ENCODE measurements around the gene EEF1AKMT1.

Gene EEF1AKMT1

DNA sequence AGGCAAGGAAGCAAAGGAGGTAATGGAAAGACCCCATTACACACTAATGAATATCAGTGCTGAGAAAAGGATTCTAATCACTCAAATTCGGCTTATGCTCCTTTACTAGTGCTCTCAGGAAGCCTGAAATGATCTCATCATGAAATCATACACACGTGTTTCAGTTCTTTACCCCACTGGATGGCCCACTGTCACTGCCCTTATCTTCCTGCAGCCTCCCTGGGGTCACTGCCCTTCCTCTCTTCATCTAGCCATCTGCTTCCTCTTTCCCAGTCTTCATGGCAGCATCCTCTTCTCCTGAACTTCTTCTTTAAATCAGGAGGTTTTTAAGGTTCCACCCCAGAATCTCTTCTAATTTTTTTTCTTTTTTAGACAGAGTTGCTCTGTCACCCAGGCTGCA is 27.9 kb upstream of the EEF1AKMT1 start:
- no peak overlapping the region for H3K9ac ChIP-seq (ENCODE audit: low read length)
- peaks cover 54% of the 10 kb centered on the region for H3K36me3 ChIP-seq (ENCODE audit: control insufficient read depth, insufficient read depth, low read length)
- H3K4me3 ChIP-seq (ENCODE audit: low read depth, low read length): no peak overlapping the region
- H3K9me3 ChIP-seq (ENCODE audit: control insufficient read depth, insufficient read depth, low read depth, low read length): no peaks in the 10 kb centered on the region
- no peaks in the 10 kb centered on the region for H3K27me3 ChIP-seq (ENCODE audit: control insufficient read depth, insufficient read depth, low read length)
- H3K27ac ChIP-seq (ENCODE audit: low read depth, low read length): no peak overlapping the region
- no peaks in the 10 kb centered on the region for H3K4me1 ChIP-seq (ENCODE audit: control insufficient read depth, insufficient read depth, low read length)

DNA sequence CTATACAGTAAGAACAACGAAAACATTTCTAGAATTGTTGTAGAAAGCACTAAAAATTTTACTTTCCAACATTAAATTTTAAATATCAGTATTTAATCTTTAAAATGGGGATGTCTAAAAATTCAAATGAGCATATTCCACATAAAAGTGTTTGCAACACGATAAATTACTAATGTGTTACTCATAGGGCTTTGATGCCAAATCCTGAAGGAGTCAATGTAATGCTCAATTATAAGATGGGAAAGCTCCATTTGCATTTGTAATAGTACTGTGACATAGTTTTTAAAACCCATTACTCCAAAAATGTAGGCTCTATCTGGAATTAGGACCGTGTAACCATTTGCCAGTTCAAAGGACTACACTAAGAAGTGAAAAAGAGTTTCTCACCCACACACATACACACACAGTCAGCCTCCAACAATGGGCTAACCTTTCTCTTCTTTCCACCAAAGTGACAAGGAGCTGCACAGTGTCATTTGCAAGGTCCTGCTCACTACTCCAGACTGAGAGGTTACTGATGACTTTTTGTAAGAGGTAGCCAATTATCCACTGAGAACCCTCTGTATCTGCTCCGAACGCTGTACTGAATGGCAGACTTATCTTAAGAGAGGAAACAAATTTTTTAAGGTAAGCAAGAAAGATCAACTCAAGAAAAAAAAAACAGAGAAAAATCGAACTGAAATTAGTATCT is 26.1 kb upstream of the EEF1AKMT1 start:
- Histone ChIP-seq H3K36me3 (ENCODE audit: control insufficient read depth, insufficient read depth, low read length) (peaks cover 64% of the 10 kb centered on the region), H3K9me3 (ENCODE audit: control insufficient read depth, insufficient read depth, low read depth, low read length) (no peaks in the 10 kb centered on the region), H3K9ac (ENCODE audit: low read length) (no peak overlapping the region), H3K27ac (ENCODE audit: low read depth, low read length) (no peak overlapping the region), H3K4me3 (ENCODE audit: low read depth, low read length) (no peak overlapping the region), H3K27me3 (ENCODE audit: control insufficient read depth, insufficient read depth, low read length) (no peaks in the 10 kb centered on the region), H3K4me1 (ENCODE audit: control insufficient read depth, insufficient read depth, low read length) (no peaks in the 10 kb centered on the region)

DNA sequence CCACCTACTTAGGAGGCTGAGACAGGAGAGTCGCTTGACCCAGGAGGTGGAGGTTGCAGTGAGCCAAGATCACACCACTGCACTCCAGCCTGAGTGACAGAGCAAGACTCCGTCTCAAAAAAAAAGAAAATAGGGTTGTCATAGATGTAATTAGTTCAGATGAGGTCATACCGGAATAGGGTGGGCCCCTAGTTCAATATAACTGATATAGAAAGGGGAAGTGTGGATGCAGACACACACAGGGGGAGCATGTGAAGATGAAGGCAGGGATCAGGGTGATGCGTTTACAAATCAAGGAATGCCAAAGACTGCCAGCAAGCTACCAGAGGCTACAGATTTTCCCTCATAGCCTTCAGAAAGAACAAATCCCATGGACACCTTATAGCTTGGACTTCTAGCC is 24.3 kb upstream of the EEF1AKMT1 start:
- Histone ChIP-seq H3K9me3 (ENCODE audit: control insufficient read depth, insufficient read depth, low read depth, low read length) (no peaks in the 10 kb centered on the region), H3K27ac (ENCODE audit: low read depth, low read length) (no peak overlapping the region), H3K9ac (ENCODE audit: low read length) (no peak overlapping the region), H3K27me3 (ENCODE audit: control insufficient read depth, insufficient read depth, low read length) (no peaks in the 10 kb centered on the region), H3K36me3 (ENCODE audit: control insufficient read depth, insufficient read depth, low read length) (peaks cover 78% of the 10 kb centered on the region), H3K4me3 (ENCODE audit: low read depth, low read length) (no peak overlapping the region), H3K4me1 (ENCODE audit: control insufficient read depth, insufficient read depth, low read length) (no peaks in the 10 kb centered on the region)

DNA sequence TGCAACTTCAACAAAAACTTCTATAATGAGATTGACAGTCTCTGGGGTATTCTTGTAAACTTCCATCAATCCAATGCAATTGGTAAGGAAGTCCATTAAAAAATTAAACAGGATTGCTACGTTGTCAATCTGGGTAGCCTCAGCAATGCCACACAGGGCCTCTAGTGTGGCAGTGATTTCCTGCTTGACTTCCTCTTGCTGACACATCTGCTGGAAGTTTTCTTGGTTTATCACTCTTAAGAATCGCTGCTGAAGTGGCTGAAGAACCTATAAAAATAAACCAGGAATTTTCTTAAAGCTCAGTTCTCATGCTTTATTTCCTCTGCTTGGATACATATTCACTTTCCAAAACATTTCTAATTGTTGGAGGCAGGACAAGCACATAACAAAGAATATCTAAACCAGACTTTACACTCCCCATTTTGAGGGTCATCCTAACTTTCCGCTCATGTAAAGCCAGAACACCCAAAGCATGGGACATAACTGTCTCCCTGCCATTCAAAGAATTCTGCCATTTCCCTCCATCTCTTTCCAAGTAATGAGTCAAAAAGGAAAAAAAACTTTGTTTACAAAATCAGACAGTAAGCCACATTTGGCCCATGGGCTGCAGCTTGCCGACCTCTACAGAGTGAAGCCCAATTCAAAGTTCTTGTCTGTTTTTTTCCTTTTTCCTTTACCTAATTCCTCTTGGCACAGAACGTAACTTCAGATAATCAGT is 23.2 kb upstream of the EEF1AKMT1 start:
- H3K27ac ChIP-seq (ENCODE audit: low read depth, low read length): no peak overlapping the region
- no peak overlapping the region for H3K9ac ChIP-seq (ENCODE audit: low read length)
- H3K4me3 ChIP-seq (ENCODE audit: low read depth, low read length): no peak overlapping the region
- H3K27me3 ChIP-seq (ENCODE audit: control insufficient read depth, insufficient read depth, low read length): no peaks in the 10 kb centered on the region
- H3K36me3 ChIP-seq (ENCODE audit: control insufficient read depth, insufficient read depth, low read length): peaks cover 78% of the 10 kb centered on the region
- no peaks in the 10 kb centered on the region for H3K9me3 ChIP-seq (ENCODE audit: control insufficient read depth, insufficient read depth, low read depth, low read length)
- H3K4me1 ChIP-seq (ENCODE audit: control insufficient read depth, insufficient read depth, low read length): no peaks in the 10 kb centered on the region

DNA sequence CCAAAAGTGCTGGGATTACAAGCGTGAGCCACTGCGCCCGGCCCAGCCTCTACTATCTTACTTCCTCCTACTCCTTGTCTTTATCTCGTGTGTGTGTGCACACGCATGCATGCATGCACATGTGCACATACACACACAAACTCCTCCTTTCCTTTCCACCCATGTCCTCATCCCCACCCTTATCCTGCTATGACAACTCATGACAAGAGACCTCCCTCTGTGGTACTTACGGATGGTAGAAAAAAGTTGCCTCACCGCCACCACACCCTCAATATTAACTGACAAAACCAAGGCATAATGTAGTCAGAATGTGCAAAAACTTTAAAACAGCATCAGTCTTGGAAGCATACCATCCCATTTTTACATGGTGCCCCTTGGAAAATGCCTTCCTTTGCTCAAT is 15.9 kb upstream of the EEF1AKMT1 start:
- H3K9me3 ChIP-seq (ENCODE audit: control insufficient read depth, insufficient read depth, low read depth, low read length): no peaks in the 10 kb centered on the region
- H3K27ac ChIP-seq (ENCODE audit: low read depth, low read length): no peak overlapping the region
- no peaks in the 10 kb centered on the region for H3K27me3 ChIP-seq (ENCODE audit: control insufficient read depth, insufficient read depth, low read length)
- no peaks in the 10 kb centered on the region for H3K4me1 ChIP-seq (ENCODE audit: control insufficient read depth, insufficient read depth, low read length)
- H3K9ac ChIP-seq (ENCODE audit: low read length): no peak overlapping the region
- peaks cover 59% of the 10 kb centered on the region for H3K36me3 ChIP-seq (ENCODE audit: control insufficient read depth, insufficient read depth, low read length)
- H3K4me3 ChIP-seq (ENCODE audit: low read depth, low read length): no peak overlapping the region

DNA sequence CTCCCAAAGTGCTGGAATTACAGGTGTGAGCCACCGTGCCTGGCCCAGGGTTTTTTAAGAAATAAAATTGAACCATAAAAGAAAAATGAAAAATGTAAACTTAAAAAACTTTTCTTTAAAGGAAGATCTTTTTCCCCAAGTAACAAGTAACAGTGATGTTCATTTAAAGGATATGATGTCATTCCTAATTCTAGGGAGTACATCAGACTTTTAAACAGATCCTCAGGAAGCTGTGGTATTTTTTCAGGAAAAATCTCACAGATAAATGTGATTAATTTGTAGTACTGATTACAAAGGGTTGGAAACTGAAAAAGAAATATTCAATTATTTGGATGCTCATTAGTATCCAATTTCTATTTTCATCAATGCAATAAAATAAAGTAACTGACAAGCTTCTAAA is 14.6 kb upstream of the EEF1AKMT1 start:
- Histone ChIP-seq H3K4me3 (ENCODE audit: low read depth, low read length) (no peak overlapping the region), H3K27ac (ENCODE audit: low read depth, low read length) (no peak overlapping the region), H3K4me1 (ENCODE audit: control insufficient read depth, insufficient read depth, low read length) (no peaks in the 10 kb centered on the region), H3K9me3 (ENCODE audit: control insufficient read depth, insufficient read depth, low read depth, low read length) (no peaks in the 10 kb centered on the region), H3K36me3 (ENCODE audit: control insufficient read depth, insufficient read depth, low read length) (peaks cover 57% of the 10 kb centered on the region), H3K9ac (ENCODE audit: low read length) (no peak overlapping the region), H3K27me3 (ENCODE audit: control insufficient read depth, insufficient read depth, low read length) (no peaks in the 10 kb centered on the region)

DNA sequence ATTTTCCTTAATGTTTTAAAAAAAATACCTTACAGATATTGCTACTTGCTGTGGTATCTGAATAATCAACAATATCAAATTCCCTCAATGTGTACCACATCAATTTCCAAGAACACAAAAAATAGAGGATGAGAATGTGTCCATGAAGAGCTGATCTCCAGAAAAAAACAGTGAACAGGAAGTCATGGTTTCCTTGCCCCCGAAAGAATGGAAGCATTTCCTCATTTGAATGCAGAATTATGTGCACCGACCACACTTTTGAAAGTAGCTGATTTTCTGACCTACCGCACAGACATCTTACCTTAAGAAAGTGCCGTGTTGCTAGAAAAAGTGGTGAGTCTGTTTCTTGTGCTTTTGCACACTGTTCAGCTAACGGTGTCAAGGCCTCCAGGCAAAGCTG is 13.4 kb upstream of the EEF1AKMT1 start:
- Histone ChIP-seq H3K9ac (ENCODE audit: low read length) (no peak overlapping the region), H3K36me3 (ENCODE audit: control insufficient read depth, insufficient read depth, low read length) (peaks cover 66% of the 10 kb centered on the region), H3K27me3 (ENCODE audit: control insufficient read depth, insufficient read depth, low read length) (no peaks in the 10 kb centered on the region), H3K9me3 (ENCODE audit: control insufficient read depth, insufficient read depth, low read depth, low read length) (no peaks in the 10 kb centered on the region), H3K4me3 (ENCODE audit: low read depth, low read length) (no peak overlapping the region), H3K27ac (ENCODE audit: low read depth, low read length) (no peak overlapping the region), H3K4me1 (ENCODE audit: control insufficient read depth, insufficient read depth, low read length) (no peaks in the 10 kb centered on the region)

DNA sequence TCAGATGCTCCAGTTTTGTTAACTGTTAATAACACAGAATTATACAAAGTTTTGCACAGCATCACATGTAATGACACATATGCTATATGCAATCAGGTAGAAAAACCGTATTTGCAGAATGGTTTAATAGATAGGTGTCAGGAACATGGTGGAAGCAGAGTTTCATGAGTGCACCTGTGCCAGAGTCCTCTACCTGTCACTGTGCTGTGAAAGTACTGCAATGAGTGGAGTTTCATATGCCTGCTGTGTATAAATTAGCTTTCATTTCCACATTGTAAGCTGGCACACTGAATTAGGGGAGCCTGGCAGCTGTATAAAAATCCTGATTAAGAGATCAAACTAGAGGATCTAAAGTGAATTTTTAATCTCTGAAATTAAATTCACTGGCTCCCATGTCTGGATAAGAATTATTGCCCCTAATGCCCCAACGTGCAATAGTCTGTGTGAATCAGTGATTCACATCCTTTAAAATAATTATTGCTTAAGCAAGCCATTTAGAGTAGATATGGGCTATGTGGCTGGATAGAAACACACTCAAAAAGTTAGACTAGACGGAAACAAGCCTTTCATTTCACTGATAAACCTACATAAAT is 8.5 kb upstream of the EEF1AKMT1 start:
- H3K9me3 ChIP-seq (ENCODE audit: control insufficient read depth, insufficient read depth, low read depth, low read length): no peaks in the 10 kb centered on the region
- no peak overlapping the region for H3K4me3 ChIP-seq (ENCODE audit: low read depth, low read length)
- H3K27me3 ChIP-seq (ENCODE audit: control insufficient read depth, insufficient read depth, low read length): no peaks in the 10 kb centered on the region
- no peak overlapping the region for H3K9ac ChIP-seq (ENCODE audit: low read length)
- H3K4me1 ChIP-seq (ENCODE audit: control insufficient read depth, insufficient read depth, low read length): no peaks in the 10 kb centered on the region
- H3K36me3 ChIP-seq (ENCODE audit: control insufficient read depth, insufficient read depth, low read length): peaks cover 55% of the 10 kb centered on the region
- no peak overlapping the region for H3K27ac ChIP-seq (ENCODE audit: low read depth, low read length)

DNA sequence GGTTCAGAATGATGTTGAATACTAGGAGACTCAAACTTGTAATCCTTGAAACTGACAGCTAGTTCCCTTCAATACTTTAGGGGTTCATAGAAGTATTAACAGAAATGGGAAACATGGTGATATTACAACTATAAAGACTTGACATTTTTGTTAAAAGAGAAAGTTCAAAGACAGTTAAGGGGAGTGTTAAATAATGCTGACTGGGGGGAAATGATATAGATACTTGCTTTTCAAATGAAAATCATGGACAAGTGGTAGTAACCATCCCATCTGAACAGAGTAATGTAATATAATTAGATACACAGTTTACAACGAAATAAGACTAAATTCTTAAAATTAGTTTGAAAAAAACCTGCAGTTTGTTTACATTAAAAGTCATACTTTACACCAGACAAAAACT is 6.6 kb upstream of the EEF1AKMT1 start:
- Histone ChIP-seq H3K27me3 (ENCODE audit: control insufficient read depth, insufficient read depth, low read length) (no peaks in the 10 kb centered on the region), H3K4me1 (ENCODE audit: control insufficient read depth, insufficient read depth, low read length) (no peaks in the 10 kb centered on the region), H3K9me3 (ENCODE audit: control insufficient read depth, insufficient read depth, low read depth, low read length) (no peaks in the 10 kb centered on the region), H3K4me3 (ENCODE audit: low read depth, low read length) (no peak overlapping the region), H3K9ac (ENCODE audit: low read length) (no peak overlapping the region), H3K27ac (ENCODE audit: low read depth, low read length) (no peak overlapping the region), H3K36me3 (ENCODE audit: control insufficient read depth, insufficient read depth, low read length) (peaks cover 42% of the 10 kb centered on the region)

DNA sequence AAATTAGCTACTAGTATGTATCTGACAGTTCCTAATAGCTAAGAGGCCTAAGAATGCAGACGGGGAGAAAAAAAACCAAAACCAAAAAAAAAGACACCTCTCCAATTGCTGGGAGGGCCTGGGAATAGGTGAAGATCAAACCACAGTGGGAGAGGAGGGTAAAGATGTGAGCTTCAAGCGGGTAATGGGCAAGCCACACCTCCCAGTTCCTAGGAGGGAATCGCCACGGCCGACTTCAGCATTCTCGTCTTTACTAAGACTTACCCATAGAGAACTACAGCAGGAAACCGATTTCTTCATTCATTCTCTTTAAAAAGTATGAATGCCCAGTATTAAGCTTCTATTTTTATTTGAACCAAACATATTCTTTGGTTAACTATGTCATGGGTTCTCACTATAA is 5.6 kb upstream of the EEF1AKMT1 start:
- no peaks in the 10 kb centered on the region for H3K4me1 ChIP-seq (ENCODE audit: control insufficient read depth, insufficient read depth, low read length)
- peaks cover 38% of the 10 kb centered on the region for H3K36me3 ChIP-seq (ENCODE audit: control insufficient read depth, insufficient read depth, low read length)
- H3K27ac ChIP-seq (ENCODE audit: low read depth, low read length): no peak overlapping the region
- H3K9me3 ChIP-seq (ENCODE audit: control insufficient read depth, insufficient read depth, low read depth, low read length): no peaks in the 10 kb centered on the region
- no peak overlapping the region for H3K9ac ChIP-seq (ENCODE audit: low read length)
- H3K4me3 ChIP-seq (ENCODE audit: low read depth, low read length): no peak overlapping the region
- H3K27me3 ChIP-seq (ENCODE audit: control insufficient read depth, insufficient read depth, low read length): no peaks in the 10 kb centered on the region

DNA sequence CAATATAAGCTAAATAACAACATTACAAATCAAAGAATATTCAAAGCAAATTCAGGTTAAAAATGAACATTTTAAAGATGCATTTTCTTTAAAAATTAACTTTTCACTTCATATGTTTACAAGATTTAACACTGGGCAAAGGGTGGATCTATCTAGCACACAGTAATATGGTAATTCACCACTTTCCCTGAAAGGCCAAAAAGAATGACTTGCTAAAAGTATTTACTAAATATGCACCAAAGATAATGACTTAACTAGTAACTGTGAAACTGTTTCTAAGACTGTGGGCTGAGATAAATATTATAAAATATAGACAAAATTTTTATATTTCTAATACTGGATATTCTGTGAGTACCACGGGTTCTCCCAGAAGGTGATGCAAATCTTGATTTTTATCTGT is 4.5 kb upstream of the EEF1AKMT1 start:
- Histone ChIP-seq H3K27me3 (ENCODE audit: control insufficient read depth, insufficient read depth, low read length) (no peaks in the 10 kb centered on the region), H3K4me1 (ENCODE audit: control insufficient read depth, insufficient read depth, low read length) (no peaks in the 10 kb centered on the region), H3K9me3 (ENCODE audit: control insufficient read depth, insufficient read depth, low read depth, low read length) (no peaks in the 10 kb centered on the region), H3K9ac (ENCODE audit: low read length) (no peak overlapping the region), H3K27ac (ENCODE audit: low read depth, low read length) (no peak overlapping the region), H3K4me3 (ENCODE audit: low read depth, low read length) (no peak overlapping the region), H3K36me3 (ENCODE audit: control insufficient read depth, insufficient read depth, low read length) (peaks cover 27% of the 10 kb centered on the region)
